HepG2 (cell line): ENCODE results near the gene CHCHD3. TPM values are rescaled to one million over a fixed set of nuclear protein-coding genes. Genes with fewer than 3 reads are reported as not detected.

ENCODE experiments used
- ATAC-seq: fragments of 200-7000 bp; cut with Tn5 transposase; 3 replicates; pipeline ENCODE4 v1.9.1; 2020; ENCODE audit warnings: mild to moderate bottlenecking, moderate library complexity
- BruUV-seq: library from RNA; stranded (reverse); fragments of 400-500 nt; replicated peaks from 2 replicates; lab custom pipeline; 2021; lab: Mats Ljungman, UMichigan
- CTCF ChIA-PET: fragments of 300-600 bp; formaldehyde crosslinking; extraction: SDS; loops from one replicate; lab custom pipeline; 2021; ENCODE audit warnings: low total read pairs, inconsistent platforms, low intra/inter-chr PET ratio; lab: Yijun Ruan, JAX
- POLR2A ChIA-PET: fragments of 350-600 bp; sonication (Branson Sonifier 250); formaldehyde crosslinking; loops from one replicate; lab custom pipeline; 2020; ENCODE audit warnings: antibody characterized with exemption, inconsistent platforms; lab: Yijun Ruan, JAX
- DNase-seq: peaks from one replicate; pipeline ENCODE4 v3.0.0-alpha.2; 2015; ENCODE audit warnings: low spot score
- FAIRE-seq: peaks from 3 replicates; lab custom pipeline; 2011; peaks lifted over from hg19 to GRCh38; lab: Jason Lieb, UNC
- H2AFZ ChIP-seq: one replicate; pipeline ENCODE4 v1.6.1; 2011; ENCODE audit warnings: low read length, inconsistent platforms
- H3K27ac ChIP-seq: fragments of 300-600 bp; 3 replicates; pipeline ENCODE4 v1.8.0; 2011; ENCODE audit warnings: mixed run types, mild to moderate bottlenecking, mixed read lengths, low read length, inconsistent platforms; ENCODE audit not compliant: insufficient read depth; ENCODE audit errors: extremely low read length
- H3K27me3 ChIP-seq, 2 experiments: fragments of 200-600 bp in 1 of 2; 2 replicates in 1 of 2; 3 replicates in 1 of 2; pipeline versions ENCODE4 v1.6.0 to v1.8.0; 2011; ENCODE audit warnings: low read length in 2 of 2, mild to moderate bottlenecking in 2 of 2, moderate library complexity in 2 of 2, inconsistent platforms in 1 of 2; ENCODE audit not compliant: insufficient read depth in 2 of 2, control insufficient read depth in 1 of 2
- H3K36me3 ChIP-seq, 2 experiments: fragments of 200-600 bp in 1 of 2; replicated peaks in 1 of 2; 2 replicates in 1 of 2; 3 replicates in 1 of 2; pipeline versions ENCODE4 v1.5.1 to v1.8.0; 2011; ENCODE audit warnings: low read length in 2 of 2, inconsistent platforms in 1 of 2; ENCODE audit not compliant: insufficient read depth in 2 of 2, control insufficient read depth in 1 of 2
- H3K4me1 ChIP-seq: 2 replicates; pipeline ENCODE4 v1.5.1; 2012; ENCODE audit warnings: low read length, inconsistent platforms; ENCODE audit not compliant: insufficient read depth
- H3K4me2 ChIP-seq: 2 replicates; pipeline ENCODE4 v1.6.0; 2011; ENCODE audit warnings: low read depth, low read length, inconsistent platforms
- H3K4me3 ChIP-seq, 3 experiments: fragments of 200-600 bp in 1 of 3; sonication (generic), shearing (Covaris generic) in 1 of 3; replicated peaks in 1 of 3; 2 replicates each; pipeline ENCODE4 v1.5.1; 2011 to 2016; ENCODE audit warnings: low read length in 3 of 3, inconsistent platforms in 2 of 3, low read depth in 2 of 3, mild to moderate bottlenecking in 2 of 3, control low read depth in 1 of 3, mixed read lengths in 1 of 3; ENCODE audit not compliant: insufficient read depth in 1 of 3
- H3K79me2 ChIP-seq: one replicate; pipeline ENCODE4 v1.6.1; 2011; ENCODE audit warnings: low read length, inconsistent platforms; ENCODE audit not compliant: insufficient read depth
- H3K9ac ChIP-seq: 2 replicates; pipeline ENCODE4 v1.6.0; 2011; ENCODE audit warnings: mild to moderate bottlenecking, low read depth, low read length, inconsistent platforms; ENCODE audit not compliant: insufficient read depth
- H3K9me3 ChIP-seq: 2 replicates; pipeline ENCODE4 v1.5.1; 2012; ENCODE audit warnings: mild to moderate bottlenecking, low read length
- H4K20me1 ChIP-seq: 2 replicates; pipeline ENCODE4 v1.6.0; 2011; ENCODE audit warnings: inconsistent platforms, mild to moderate bottlenecking, low read length, moderate library complexity; ENCODE audit not compliant: insufficient read depth
- KLF16 ChIP-seq, 2 experiments: sonication (generic) in 1 of 2; formaldehyde crosslinking in 1 of 2; IDR thresholded peaks; 2 replicates each; pipeline versions ENCODE4 v1.6.1 to v1.8.0; 2016 to 2023; ENCODE audit warnings: missing genetic modification reagents in 2 of 2, missing compliant biosample characterization in 1 of 2
- NKX3-1 ChIP-seq: sonication (generic); formaldehyde crosslinking; IDR thresholded peaks from 2 replicates; pipeline ENCODE4 v1.5.0; 2020; ENCODE audit warnings: missing genetic modification reagents
- NR2F1 ChIP-seq, 2 experiments: fragments of 450-650 bp in 1 of 2; formaldehyde crosslinking in 1 of 2; IDR thresholded peaks; 2 replicates each; pipeline versions ENCODE4 v1.5.0 to v1.6.1; 2016 to 2020; ENCODE audit warnings: mild to moderate bottlenecking in 1 of 2, missing compliant biosample characterization in 1 of 2, missing genetic modification reagents in 1 of 2, moderate library complexity in 1 of 2
- PRDM15 ChIP-seq: sonication (generic); formaldehyde crosslinking; IDR thresholded peaks from 2 replicates; pipeline ENCODE4 v1.4.0; 2020; ENCODE audit warnings: missing genetic modification reagents
- TGIF2 ChIP-seq: IDR thresholded peaks from 2 replicates; pipeline ENCODE4 v1.6.1; 2016; ENCODE audit warnings: control low read depth, missing compliant biosample characterization
- THAP7 ChIP-seq: sonication (generic); formaldehyde crosslinking; IDR thresholded peaks from 2 replicates; pipeline ENCODE4 v1.8.1; 2023; ENCODE audit warnings: mild to moderate bottlenecking, missing genetic modification reagents
- ZNF616 ChIP-seq: sonication (generic); formaldehyde crosslinking; IDR thresholded peaks from 2 replicates; pipeline ENCODE4 v1.5.0; 2020; ENCODE audit warnings: low read depth, mild to moderate bottlenecking, missing genetic modification reagents
- ZNF746 ChIP-seq: sonication (generic); formaldehyde crosslinking; IDR thresholded peaks from 2 replicates; pipeline ENCODE4 v1.8.0; 2022; ENCODE audit warnings: mild to moderate bottlenecking, missing genetic modification reagents
- ZNF782 ChIP-seq: sonication (generic); formaldehyde crosslinking; IDR thresholded peaks from 2 replicates; pipeline ENCODE4 v1.4.0; 2020; ENCODE audit warnings: missing genetic modification reagents, mild to moderate bottlenecking, borderline replicate concordance
- ZNF891 ChIP-seq: sonication (generic); formaldehyde crosslinking; IDR thresholded peaks from 2 replicates; pipeline ENCODE4 v1.5.0; 2020; ENCODE audit warnings: mild to moderate bottlenecking, missing genetic modification reagents
- ZSCAN22 ChIP-seq: sonication (generic); formaldehyde crosslinking; IDR thresholded peaks from 2 replicates; pipeline ENCODE4 v1.4.0; 2020; ENCODE audit warnings: mild to moderate bottlenecking, missing genetic modification reagents
- WGBS: methylation state at CpG from one replicate; pipeline ENCODE4 v1.1.6; 2017; ENCODE audit warnings: low lambda C conversion rate; 5-methylcytosine and 5-hydroxymethylcytosine counted together
- in situ Hi-C: cut with HindIII; loops from 2 replicates; pipeline ENCODE4 v1.10.0; 2017; ENCODE audit warnings: low pct_unique_long_range_greater_than_20kb; ENCODE audit not compliant: extremely low pct_ligation_motif_present
- intact Hi-C: fragments of 100-400 bp; cut with micrococcal nuclease; formaldehyde crosslinking; loops from one replicate; pipeline ENCODE4 v1.10.0; 2022; ENCODE audit not compliant: unreplicated experiment
- polyA plus RNA-seq, 8 experiments: library from polyadenylated mRNA; depleted of rRNA in 3 of 8; stranded (reverse) in 7 of 8; unstranded in 1 of 8; fragments of >200 nt; fragmentation: Illumina TruSeq in 4 of 8; extraction: Trizol in 4 of 8; gene quantifications; 2 replicates each; pipeline versions ENCODE4 v1.2.1 to v1.2.3, GENCODE V29; 2011 to 2016; ENCODE audit warnings: low read depth in 4 of 8, missing spikeins in 1 of 8, mixed read lengths in 1 of 8; ENCODE audit not compliant: insufficient read depth in 1 of 8
- total RNA-seq, 5 experiments: library from RNA; depleted of rRNA; stranded (reverse); fragments of >200 nt; fragmentation: Illumina TruSeq; extraction: Trizol; gene quantifications; 2 replicates each; pipeline ENCODE4 v1.2.3, GENCODE V29; 2016; ENCODE audit warnings: low read depth in 1 of 5
- TF ChIP-seq, protein P1 (sequence below): sonication (generic); formaldehyde crosslinking; IDR thresholded peaks from 2 replicates; pipeline ENCODE4 v1.5.1; 2020; ENCODE audit warnings: mild to moderate bottlenecking, missing genetic modification reagents, moderate library complexity

CHCHD3 gene
- total and polyA plus RNA-seq, 2 of the 13 experiments (the other 11 are each of a cell fraction or from before 2014, with no cell fraction given): 32.7 to 86.8 TPM

- H3K9me3 ChIP-seq: no peaks in the 10 kb centered on the region
- H2AFZ ChIP-seq: no peak overlapping the region
- no peak overlapping the region for H3K9ac ChIP-seq
- H3K79me2 ChIP-seq: no peaks in the 10 kb centered on the region
- no TSS peak for BruUV-seq
- no peak overlapping the region for H3K4me3 ChIP-seq
- ChIA-PET CTCF (no interaction called here), POLR2A (no interaction called here)
- H3K27me3 ChIP-seq: no peaks in the 10 kb centered on the region
- H3K36me3 ChIP-seq: no peaks in the 10 kb centered on the region; a peak in 1 of 5 replicates
- no peak overlapping the region for H3K27ac ChIP-seq
- WGBS: 96% methylated on average over 7 of the region's 7 CpGs
- ATAC-seq (no peak), DNase-seq (no peak), FAIRE-seq (no peak)
- intact Hi-C loops (no loop called here), in situ Hi-C loops (no loop called here)
- no peaks in the 10 kb centered on the region for H4K20me1 ChIP-seq
- no peak overlapping the region for H3K4me2 ChIP-seq
- no peaks in the 10 kb centered on the region for H3K4me1 ChIP-seq
- no peak for TF ChIP-seq ZNF616 (CRISPR knock-in tag)
- TF ChIP-seq THAP7: no peak
- no peak for TF ChIP-seq PRDM15 (CRISPR knock-in tag)
- no peak for TF ChIP-seq ZSCAN22 (CRISPR knock-in tag)
- no peak for TF ChIP-seq ZNF891 (CRISPR knock-in tag)
- TF ChIP-seq NR2F1 (CRISPR knock-in tag; IDR thresholded peaks at IDR 0.05): no peak
- no peak for TF ChIP-seq ZNF746 (CRISPR knock-in tag)
- TF ChIP-seq NKX3-1 (CRISPR knock-in tag): no peak
- no peak for TF ChIP-seq KLF16 (CRISPR knock-in tag; IDR thresholded peaks at IDR 0.05)
- no peak for TF ChIP-seq TGIF2
- no peak for TF ChIP-seq ZNF782 (CRISPR knock-in tag)
- TF ChIP-seq, protein P1, sequence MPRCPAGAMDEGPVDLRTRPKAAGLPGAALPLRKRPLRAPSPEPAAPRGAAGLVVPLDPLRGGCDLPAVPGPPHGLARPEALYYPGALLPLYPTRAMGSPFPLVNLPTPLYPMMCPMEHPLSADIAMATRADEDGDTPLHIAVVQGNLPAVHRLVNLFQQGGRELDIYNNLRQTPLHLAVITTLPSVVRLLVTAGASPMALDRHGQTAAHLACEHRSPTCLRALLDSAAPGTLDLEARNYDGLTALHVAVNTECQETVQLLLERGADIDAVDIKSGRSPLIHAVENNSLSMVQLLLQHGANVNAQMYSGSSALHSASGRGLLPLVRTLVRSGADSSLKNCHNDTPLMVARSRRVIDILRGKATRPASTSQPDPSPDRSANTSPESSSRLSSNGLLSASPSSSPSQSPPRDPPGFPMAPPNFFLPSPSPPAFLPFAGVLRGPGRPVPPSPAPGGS (CRISPR knock-in tag): no peak
Measured at GRCh38 chr7:132879579-132879978, 202.3 kb downstream of the CHCHD3 start.
